K562 treated with DMSO at 1 percent for 24 hours (cell line): Measurements from ENCODE around the gene CUL5. TPM values are rescaled to one million over a fixed set of nuclear protein-coding genes. Genes with fewer than 3 reads are reported as not detected.

Experiments
- total RNA-seq: library from RNA; unstranded; fragments of 300-600 nt; gene quantifications from 2 replicates; pipeline ENCODE4 v1.2.3, GENCODE V29; 2022; ENCODE audit warnings: low read depth; ENCODE audit not compliant: insufficient read depth

The CUL5 gene
- total RNA-seq = 18.6 and 23.8 TPM in 2 replicates

GRCh38 chr11:108008656-108009496 is at the start of gene CUL5:
Gene CUL5 (plus strand): TSS chr11:108008898. CDS start chr11:108009349, 451 bp downstream.

GRCh38 chr11:108121274-108122155 is 112.8 kb downstream of the CUL5 start, which contains the start of gene ACAT1:
Gene ACAT1 (plus strand): TSS chr11:108121567. CDS start chr11:108121607, 40 bp downstream.

Other genes with a start within 250 kb of the CUL5 start
- 18.4 and 19.3 TPM in 2 replicates for gene SLC35F2, start 150.1 kb upstream of the CUL5 start, total RNA-seq
- gene RAB39A, start 80.5 kb upstream of the CUL5 start, total RNA-seq = not detected in 2 replicates
- 34.6 and 37.8 TPM in 2 replicates for gene ACAT1, start 112.7 kb downstream of the CUL5 start, total RNA-seq
- gene NPAT, start 213.7 kb downstream of the CUL5 start, total RNA-seq = 7.9 and 8.2 TPM in 2 replicates
- 15.1 and 19.0 TPM in 2 replicates for gene ATM, start 214.2 kb downstream of the CUL5 start, total RNA-seq